GM21515 (cell line): Measurements from ENCODE around the gene ANKRD40.
"Not testable (repeated sequence)": the region's sequence is repeated elsewhere in the genome, so short reads cannot be mapped to it uniquely, and the experiment has no call there.

Experiments used
- ATAC-seq: cut with Tn5 transposase; IDR thresholded peaks from one replicate; pipeline ENCODE4 v1.9.1; 2021; ENCODE audit not compliant: unreplicated experiment

The ANKRD40 gene

GRCh38 chr17:50712641-50713040 is 4.9 kb upstream of the ANKRD40 start:
- no peak for ATAC-seq

- no peak for ATAC-seq
Measured at GRCh38 chr17:50710650-50711049, 2.9 kb upstream of the ANKRD40 start.

GRCh38 chr17:50710025-50710424 is 2.3 kb upstream of the ANKRD40 start:
- no peak for ATAC-seq

GRCh38 chr17:50709053-50709452 is 1.3 kb upstream of the ANKRD40 start:
- not testable (repeated sequence) for ATAC-seq

GRCh38 chr17:50708050-50709000 is 611 bp upstream of the ANKRD40 start:
- no peak for ATAC-seq

- no peak for ATAC-seq
Measured at GRCh38 chr17:50703162-50703561, 4.6 kb downstream of the ANKRD40 start.

- no peak for ATAC-seq
Measured at GRCh38 chr17:50699410-50699809, 8.3 kb downstream of the ANKRD40 start.

GRCh38 chr17:50697663-50698272 is 9.9 kb downstream of the ANKRD40 start:
- ATAC-seq: no peak

- no peak for ATAC-seq
Measured at GRCh38 chr17:50697062-50697461, 10.7 kb downstream of the ANKRD40 start.

- ATAC-seq: no peak
Measured at GRCh38 chr17:50696365-50696879, 11.3 kb downstream of the ANKRD40 start.

- ATAC-seq: no peak
Measured at GRCh38 chr17:50693036-50693682, 14.6 kb downstream of the ANKRD40 start.

- ATAC-seq: no peak
Measured at GRCh38 chr17:50692448-50693035, 15.2 kb downstream of the ANKRD40 start.

GRCh38 chr17:50691550-50692447 is 15.9 kb downstream of the ANKRD40 start:
- no peak for ATAC-seq

GRCh38 chr17:50690887-50691549 is 16.7 kb downstream of the ANKRD40 start:
- no peak for ATAC-seq

- no peak for ATAC-seq
Measured at GRCh38 chr17:50689956-50690886, 17.5 kb downstream of the ANKRD40 start.

- ATAC-seq: no peak
Measured at GRCh38 chr17:50689251-50689650, 18.5 kb downstream of the ANKRD40 start.

GRCh38 chr17:50688245-50688644 is 19.5 kb downstream of the ANKRD40 start:
- ATAC-seq: no peak

GRCh38 chr17:50687200-50688066 is 20.3 kb downstream of the ANKRD40 start:
- ATAC-seq: no peak
